Renal cortical epithelial cell (primary cell): ENCODE results near the gene CAPN10. TPM values are rescaled to one million over a fixed set of nuclear protein-coding genes. Genes with fewer than 3 reads are reported as not detected.
"Not testable (repeated sequence)": the region's sequence is repeated elsewhere in the genome, so short reads cannot be mapped to it uniquely, and the experiment has no call there.

ENCODE experiments used
- DNase-seq: peaks from one replicate; pipeline ENCODE4 v3.0.0-alpha.2; 2011; ENCODE audit warnings: low read depth
- total RNA-seq: library from RNA; depleted of rRNA; stranded (reverse); fragments of >200 nt; gene quantifications from 2 replicates; pipeline ENCODE4 v1.2.3, GENCODE V29; 2014

CAPN10 gene
- total RNA-seq, 1 donor from 2014 or later: 29.5 TPM

GRCh38 chr2:240602266-240603050, 15.9 kb downstream of the CAPN10 start:
- no peak for DNase-seq

- no peak for DNase-seq
Observed at GRCh38 chr2:240603081-240603835, 16.7 kb downstream of the CAPN10 start.

- no peak for DNase-seq
Observed at GRCh38 chr2:240603846-240604245, 17.3 kb downstream of the CAPN10 start.

GRCh38 chr2:240604291-240604938, 17.9 kb downstream of the CAPN10 start:
- DNase-seq: peak; percentile 77

- no peak for DNase-seq
Observed at GRCh38 chr2:240604939-240605716, 18.6 kb downstream of the CAPN10 start.

GRCh38 chr2:240605867-240606743, 19.6 kb downstream of the CAPN10 start:
- DNase-seq: no peak

DNA sequence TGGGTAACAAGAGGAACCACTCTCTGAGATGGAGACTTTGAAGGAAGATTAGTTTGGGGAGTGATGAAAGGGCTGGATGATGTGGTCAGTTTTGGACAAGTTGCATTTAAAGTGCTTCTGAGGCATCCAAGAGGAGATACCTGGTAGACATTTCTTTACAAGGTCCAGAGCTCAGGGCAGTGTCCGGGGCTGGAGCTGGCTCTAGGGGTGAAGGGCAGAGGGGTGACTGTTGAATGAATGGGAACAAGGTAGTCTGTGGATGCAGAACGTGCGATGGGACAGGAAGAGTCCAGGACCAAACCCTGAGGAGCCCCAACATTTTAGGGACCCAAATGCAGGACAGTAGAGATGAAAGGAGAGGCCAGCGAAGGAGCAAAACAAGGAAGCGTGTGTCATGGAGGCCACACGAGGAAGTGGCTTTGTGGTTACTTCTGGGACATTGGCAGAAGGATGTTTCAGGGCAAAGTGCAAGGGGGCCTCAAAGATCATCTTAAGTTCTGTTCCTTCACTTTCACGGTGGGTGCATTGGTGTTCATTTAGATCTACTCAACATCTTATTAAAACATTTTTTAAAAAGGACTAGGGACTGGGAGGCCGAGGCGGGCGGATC, 25.2 kb downstream of the CAPN10 start:
- DNase-seq: no peak

- no peak for DNase-seq
Observed at GRCh38 chr2:240613781-240614180, 27.2 kb downstream of the CAPN10 start.

DNA sequence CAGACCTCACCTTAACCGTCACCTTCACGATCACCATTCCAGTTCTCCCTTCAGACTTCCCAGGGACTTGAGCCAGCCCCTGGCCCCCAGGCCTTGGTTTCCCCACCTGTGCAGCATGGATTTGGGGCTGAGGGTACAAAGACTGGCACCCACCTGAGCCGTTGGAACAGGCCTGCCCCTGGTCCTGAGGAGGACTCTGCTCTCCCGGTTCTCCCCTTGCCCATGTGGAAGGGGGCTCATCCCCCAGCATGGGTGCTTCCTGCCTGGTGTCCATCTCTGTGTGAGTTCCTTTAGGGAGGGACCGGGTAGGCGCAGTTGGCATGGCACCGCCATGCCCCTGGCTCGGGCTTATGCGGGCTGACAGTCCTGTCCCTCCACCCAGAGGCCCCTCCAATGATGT, 27.9 kb downstream of the CAPN10 start:
- DNase-seq: no peak

GRCh38 chr2:240615396-240615795, 28.9 kb downstream of the CAPN10 start:
- DNase-seq: no peak

DNA sequence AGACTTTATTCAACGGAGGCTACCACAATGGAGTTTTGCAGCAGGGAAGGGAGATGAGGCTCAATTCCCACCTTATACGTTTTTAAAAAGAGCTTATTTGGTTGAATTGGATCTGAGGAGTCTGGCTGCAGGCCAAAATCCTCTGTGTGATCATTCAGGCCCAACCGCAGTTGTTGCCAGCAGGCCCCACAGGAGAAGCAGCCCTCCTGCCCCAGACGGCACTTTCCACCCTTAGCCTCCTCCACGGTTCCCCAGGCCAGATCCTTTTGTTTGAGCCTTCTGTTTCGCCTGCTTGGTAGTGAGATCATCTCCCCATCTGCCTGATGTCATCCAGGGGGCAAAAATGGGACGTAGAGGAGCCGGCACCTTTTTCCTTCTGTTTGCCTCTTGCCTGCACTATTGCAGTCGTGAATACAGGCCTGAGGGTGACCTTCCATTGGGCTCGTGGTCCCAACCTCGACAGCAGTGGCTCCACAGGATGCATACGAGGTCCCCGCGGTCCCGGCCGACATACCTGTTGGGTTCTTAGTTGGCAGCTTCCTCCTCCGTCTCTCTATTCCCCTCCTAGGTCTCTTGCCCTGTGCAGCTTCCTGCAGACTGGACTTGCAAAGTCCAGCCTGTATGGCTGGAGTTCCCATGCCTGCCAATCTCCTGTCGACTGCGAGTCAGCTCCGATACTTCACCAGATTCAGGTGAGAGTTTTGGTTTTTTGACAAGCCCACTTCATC, 29.4 kb downstream of the CAPN10 start:
- DNase-seq: no peak

- not testable (repeated sequence) for DNase-seq
Observed at GRCh38 chr2:240616860-240617666, 30.5 kb downstream of the CAPN10 start.

GRCh38 chr2:240618776-240619175, 32.2 kb downstream of the CAPN10 start:
- DNase-seq: no peak

DNA sequence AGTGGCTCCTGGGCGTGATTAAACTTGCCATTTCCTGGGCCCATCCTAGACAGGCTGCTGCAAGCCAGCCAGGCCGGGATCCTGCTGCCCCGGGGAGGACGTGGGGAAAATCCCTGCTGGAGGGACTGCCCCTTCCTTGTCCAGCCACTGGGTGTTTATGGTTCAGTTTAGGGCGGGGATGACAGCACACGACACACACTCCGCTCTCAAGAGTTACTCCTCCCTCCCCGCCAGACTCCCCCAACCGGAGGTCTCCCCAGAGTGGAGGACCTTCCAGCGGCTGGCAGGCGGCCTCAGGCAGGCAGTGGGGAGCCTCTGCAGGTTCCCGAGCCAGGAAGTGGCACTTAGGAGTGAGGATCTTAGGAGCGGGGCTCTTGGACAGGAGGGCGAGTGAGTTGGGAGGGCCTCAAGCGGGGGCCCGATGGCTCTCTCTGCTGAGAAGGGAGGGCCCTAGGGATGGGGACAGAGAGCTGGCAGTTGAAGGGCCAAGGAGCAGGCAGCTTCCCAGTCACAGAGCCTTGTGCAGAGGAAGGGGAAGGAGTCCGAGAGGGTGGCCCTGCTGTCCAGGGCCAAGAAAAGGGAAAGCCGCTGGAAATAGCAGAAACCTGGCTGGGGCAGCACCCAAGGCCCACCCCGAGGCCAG, 33.1 kb downstream of the CAPN10 start:
- DNase-seq: no peak

DNA sequence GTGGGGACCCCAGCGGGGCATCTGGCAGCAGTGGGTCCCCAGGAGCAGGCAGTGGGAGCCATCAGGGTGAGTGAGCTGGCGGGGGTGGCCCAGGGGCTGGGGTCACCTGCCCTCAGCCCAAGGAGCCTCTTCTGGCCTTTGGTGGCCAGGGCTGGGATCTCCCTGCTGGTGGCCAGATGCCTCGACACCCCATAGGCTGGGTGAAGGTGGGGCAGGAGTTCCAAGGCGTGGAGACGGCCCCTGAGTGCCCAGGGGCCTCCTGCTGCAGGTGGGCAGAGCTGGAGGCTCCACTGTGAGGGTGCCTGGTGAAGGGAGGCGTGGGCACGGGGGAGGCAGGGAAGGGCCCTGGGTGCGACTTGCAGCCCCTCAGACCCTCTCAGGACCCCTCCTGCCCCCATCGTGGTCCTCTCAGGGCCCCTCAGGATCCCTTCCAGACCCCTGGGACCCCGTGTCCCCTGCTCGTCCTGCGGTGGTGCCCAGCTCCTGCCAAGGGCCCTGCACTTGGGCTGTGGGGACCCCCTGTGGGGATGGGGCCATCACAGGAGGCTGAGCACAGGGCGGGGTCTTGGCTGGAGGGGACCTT, 33.7 kb downstream of the CAPN10 start:
- no peak for DNase-seq

DNA sequence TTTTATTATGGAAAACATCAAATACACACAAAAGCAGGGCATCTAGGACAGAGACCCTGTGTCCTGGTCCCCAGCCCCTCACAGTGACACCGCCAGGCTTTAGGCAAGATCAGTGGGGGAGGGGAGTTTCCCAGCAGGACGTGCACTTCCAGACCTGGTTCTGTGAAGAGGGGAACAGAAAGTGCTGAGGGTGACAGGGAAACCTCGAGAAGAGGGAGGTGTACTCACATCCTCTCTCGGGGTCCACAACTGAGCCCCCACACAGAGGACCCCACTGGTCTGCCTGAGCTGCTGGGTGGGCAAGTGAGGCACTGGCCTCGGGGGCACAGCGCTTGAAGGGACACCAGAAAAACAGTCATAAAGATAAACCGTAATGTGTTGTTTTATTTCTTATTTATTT, 34.3 kb downstream of the CAPN10 start:
- no peak for DNase-seq

DNA sequence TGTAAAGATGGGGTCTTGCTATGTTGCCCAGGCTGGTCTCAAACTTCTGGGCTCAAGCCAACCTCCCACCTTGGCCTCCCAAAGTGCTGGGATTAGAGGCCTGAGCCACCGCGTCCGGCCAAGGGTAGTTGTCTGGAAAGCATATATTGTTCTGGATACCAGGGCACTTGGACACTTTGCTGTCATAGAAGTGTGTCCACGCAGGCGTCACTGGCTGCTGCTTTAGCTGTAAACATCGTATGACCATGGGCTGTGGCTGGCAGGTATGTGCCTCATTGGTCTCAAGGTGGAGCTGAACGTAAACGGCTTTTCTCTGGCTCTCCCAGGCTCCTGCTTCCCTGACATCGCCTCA, 35.5 kb downstream of the CAPN10 start:
- DNase-seq: no peak
